GM19372 (cell line): ENCODE results near the gene IL20RA.

ENCODE experiments used
- ATAC-seq: cut with Tn5 transposase; IDR thresholded peaks from one replicate; pipeline ENCODE4 v1.9.1; 2021; ENCODE audit warnings: mild to moderate bottlenecking, low read depth, moderate library complexity; ENCODE audit not compliant: unreplicated experiment

Gene IL20RA

DNA sequence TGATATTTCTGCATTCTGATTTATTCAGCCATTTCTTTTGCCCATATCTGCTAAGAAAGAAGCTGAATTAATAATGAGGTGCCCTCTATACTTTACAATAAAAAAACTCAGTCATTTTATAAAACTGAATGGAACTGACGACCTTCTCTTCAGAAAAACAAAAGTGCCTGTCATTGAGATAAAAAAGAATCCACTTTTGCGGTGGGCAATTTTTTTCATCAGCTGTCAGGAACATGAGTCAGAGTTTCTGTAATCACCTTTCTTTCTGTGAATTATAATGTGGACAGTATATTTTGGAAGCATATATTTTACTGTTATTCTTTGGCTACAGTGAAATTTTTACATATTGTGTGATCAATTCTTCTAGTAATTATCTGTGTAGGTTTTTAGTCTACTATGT, 33.4 kb downstream of the IL20RA start:
- no peak for ATAC-seq

- ATAC-seq: no peak
Observed at GRCh38 chr6:137010128-137010718, 34.5 kb downstream of the IL20RA start.

DNA sequence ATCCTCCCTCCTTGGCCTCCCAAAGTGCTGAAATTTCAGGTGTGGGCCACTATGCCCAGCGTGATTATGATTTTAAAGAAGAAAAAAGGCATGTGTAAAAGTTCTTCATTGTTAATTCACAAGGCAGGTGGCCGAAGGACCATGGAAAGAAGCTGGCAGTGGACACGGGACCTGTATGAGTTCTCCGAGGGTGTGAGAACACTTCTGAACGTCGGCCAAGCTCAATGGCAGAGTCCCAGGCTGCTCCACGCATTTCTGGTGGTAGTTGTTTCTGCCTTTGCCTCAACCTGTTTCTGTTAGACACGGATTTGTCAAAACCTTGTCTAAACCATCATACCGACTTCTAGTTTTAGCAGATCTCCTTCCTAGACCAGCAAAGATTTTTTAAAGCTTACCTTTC, 36.6 kb downstream of the IL20RA start:
- no peak for ATAC-seq

DNA sequence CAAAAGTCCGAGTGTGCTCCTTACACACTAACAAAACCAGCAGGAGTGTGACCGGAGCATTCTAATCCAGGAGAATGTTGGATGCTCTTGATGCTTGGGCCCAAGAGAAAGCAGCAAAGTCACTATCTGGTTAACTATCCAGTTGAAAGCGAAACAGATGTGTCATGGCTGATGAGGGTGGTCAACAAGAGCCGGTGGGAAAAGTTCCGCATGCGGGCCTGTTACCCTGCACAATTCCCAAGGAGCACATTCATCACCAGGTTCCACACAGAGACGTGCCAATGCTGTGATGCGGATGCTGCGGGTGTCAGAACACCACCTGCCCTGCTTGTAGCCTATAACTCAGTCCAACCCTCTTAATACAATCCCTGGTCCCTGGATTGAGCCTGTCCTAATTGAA, 38.7 kb downstream of the IL20RA start:
- no peak for ATAC-seq

DNA sequence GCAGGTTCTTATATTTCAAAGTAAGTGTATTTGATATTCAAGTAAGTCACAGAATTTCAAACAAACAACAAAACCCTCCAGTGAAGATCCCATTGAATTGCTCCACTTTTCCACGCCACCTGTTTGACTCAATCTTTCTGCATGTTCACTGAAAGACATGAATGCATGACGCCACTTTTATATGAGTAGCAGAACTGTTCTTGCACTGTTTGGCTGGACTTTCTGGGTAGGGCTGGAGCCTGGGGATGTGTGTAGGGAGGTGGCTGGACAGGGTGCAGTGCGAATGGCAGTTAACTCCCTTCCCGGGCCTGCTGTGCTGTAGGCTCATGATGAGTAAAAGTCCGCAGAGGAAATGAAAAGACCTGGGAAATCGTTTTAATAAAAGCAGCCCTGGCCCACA, 39.7 kb downstream of the IL20RA start:
- ATAC-seq: no peak

DNA sequence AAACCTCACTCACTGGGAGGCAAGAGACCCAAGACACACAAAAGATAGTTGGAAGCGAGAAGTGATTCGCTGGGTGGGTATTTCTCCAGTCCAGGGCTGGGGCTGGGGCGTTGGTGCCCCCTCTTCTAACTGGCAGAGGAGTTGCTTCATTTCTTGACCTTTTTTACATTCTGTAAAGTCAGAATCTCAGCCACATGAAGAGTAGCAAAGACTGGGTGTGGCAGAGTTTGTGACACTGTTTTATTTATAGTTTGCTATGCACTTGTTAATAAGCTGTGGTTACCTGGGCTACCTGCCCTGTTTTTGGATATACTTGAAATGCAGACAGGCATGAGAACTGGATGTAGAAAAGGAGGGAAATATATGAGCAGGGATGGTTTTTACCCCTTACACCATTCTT, 42.3 kb downstream of the IL20RA start:
- no peak for ATAC-seq

DNA sequence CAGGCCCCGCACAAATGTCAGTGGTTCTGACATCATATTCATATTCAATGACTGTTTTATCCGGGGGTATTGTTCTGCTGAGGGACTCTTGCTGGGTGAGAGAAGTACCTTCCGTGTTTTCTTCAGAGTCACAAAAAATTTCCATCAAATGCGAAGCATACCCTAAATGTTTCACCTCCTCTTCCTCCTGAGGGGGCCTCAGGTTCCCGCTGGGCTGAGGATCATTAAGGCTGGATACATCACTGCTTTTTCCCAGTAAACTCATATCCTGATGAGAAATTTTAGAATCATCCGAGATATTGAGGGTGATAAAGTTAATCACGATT, 42.8 kb downstream of the IL20RA start:
- no peak for ATAC-seq

- ATAC-seq: no peak
Observed at GRCh38 chr6:137001299-137001976, 43.3 kb downstream of the IL20RA start.

GRCh38 chr6:137000825-137001224, 43.9 kb downstream of the IL20RA start:
- ATAC-seq: no peak

GRCh38 chr6:136995521-136995920, 49.2 kb downstream of the IL20RA start:
- no peak for ATAC-seq

DNA sequence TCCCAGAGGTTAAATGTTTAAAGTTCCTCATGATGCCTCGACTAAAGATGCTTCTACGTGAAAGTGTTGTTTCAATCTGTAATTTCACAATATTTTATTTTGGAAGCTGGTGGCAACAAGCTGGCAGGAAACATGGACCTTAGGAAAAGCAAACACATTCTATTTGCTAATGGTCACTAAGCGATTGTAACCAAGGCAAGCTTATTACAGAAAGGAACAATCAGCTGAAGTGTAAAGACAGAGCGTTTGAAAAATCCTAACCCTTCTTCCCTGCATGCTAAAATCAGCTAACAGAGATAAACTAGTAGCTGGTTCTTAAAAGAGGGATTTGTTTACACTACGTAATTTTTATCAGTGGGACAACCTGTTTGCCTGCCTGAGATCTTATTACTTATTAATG, 50.0 kb downstream of the IL20RA start:
- no peak for ATAC-seq

GRCh38 chr6:136992113-136992512, 52.7 kb downstream of the IL20RA start:
- no peak for ATAC-seq

DNA sequence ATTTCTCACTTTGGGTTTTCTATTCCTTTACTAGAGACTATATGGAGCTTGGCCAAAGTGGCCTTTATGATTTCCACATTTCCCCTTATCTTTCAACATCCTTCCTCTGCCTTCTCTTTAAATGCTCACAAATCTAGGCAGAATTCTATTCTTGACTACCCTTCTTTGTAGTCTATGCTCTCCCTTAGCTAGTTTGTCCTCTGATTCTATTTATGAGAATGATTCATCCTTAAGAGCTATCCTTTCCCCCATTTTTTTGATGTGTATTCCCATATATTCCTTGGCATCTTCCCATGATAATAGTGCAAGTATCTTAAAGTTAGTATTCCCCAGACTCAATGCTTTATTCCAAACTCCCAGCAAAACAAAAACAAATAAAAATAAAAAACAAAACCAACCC, 53.1 kb downstream of the IL20RA start:
- ATAC-seq: no peak

GRCh38 chr6:136990754-136991153, 54.0 kb downstream of the IL20RA start:
- no peak for ATAC-seq

DNA sequence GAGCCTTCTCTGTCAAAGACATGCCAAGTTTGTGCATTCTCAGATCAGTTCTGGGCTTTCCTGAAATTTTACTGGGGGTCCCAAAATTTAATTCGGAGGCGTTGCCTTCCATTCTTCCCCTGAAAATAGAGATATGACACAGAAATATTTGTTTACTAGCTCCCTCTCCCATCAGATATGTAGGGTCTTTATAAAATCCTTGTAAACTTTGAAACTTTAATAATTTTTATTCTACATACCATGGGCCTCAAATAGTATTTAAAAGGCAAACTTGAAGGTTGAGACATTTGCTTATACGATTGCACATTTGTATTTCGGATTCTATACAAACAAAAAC, 54.6 kb downstream of the IL20RA start:
- no peak for ATAC-seq

- ATAC-seq: no peak
Observed at GRCh38 chr6:136989571-136990241, 55.1 kb downstream of the IL20RA start.

- no peak for ATAC-seq
Observed at GRCh38 chr6:136987526-136987925, 57.2 kb downstream of the IL20RA start.

DNA sequence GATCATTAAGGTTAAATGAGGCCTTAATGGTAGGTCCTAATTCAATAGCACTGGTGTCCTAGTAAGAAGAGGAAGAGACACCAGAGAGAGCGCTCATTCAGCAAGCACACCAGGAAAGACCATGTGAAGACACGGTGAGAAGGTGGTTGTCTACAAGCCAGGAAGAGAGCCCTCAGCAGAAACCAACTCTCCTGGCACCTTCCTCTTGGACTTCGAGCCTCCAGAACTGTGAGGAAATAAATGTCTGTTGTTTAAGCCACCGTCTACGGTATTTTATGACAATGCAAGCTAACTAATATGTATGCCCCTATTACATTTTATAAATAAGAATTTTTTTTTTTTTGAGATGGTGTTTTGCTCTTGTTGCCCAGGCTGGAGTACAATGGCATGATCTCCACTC, 59.3 kb downstream of the IL20RA start:
- no peak for ATAC-seq

- ATAC-seq: no peak
Observed at GRCh38 chr6:136984578-136984977, 60.2 kb downstream of the IL20RA start.

- ATAC-seq: no peak
Observed at GRCh38 chr6:136983687-136984086, 61.1 kb downstream of the IL20RA start.

DNA sequence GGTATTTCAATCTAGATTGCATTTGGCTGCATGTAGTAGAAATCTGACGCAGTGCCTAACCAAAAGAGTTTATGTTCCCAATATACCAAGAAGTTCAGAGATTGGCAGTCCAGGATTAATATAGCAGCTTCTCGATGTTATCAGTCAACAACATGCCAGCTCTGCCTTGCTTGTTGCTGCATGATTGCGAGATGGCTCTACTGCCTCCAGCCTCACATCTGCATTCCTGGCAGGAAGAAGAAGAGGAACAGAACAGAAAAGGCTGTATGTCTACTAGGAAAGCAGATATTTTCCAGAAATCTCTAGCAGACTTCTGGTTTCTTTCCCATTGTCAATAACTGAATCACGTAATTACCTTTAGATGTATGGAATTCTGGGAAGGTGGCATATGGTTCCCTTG, 61.8 kb downstream of the IL20RA start:
- no peak for ATAC-seq

DNA sequence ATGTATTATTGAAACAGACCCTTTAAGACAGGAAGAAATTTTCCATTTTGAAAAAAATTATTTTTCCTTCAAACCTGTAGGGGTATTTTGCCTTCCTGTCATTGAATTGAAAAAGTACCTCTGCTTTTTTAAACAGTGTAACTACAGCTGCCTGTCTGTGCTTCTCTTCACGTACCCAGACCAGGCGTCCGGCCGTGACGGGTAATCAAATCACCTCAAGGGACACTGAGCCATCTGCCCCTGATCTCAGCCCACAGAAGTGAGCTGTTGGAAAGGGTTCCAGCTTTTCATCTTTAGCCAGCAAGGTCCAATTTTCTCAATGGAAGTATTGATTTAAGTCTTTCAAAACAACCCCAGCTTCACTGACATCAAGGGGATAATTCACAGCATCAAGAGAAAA, 64.7 kb downstream of the IL20RA start:
- ATAC-seq: no peak
